GM12874 (cell line): ENCODE measurements around the gene CCDC9.

Source experiments
- CTCF ChIP-seq: IDR thresholded peaks from 2 replicates; pipeline ENCODE4 v1.5.1; 2011; ENCODE audit warnings: low read depth, mild to moderate bottlenecking, control low read depth, low read length, moderate library complexity; ENCODE audit not compliant: insufficient read depth

CCDC9 gene

DNA sequence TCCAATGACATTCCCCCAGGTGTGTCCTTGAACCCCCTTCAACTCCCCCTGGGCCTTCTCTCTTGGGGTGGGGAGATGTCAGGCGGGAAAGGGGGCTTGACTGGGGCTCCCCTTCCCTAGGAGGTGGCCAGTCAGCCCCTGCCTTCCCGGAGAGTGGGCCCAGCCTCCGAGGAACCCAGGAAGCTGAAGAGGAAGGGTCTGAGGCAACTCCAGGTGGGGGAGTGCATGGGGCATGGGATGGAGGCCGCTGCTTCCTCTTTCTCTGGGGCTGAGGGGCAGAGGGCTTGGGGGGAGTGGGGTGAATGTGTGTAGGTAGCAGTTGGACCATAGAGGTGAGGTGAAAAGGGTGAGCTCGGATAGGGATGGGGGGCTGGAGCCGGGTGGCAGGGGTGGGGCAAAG, 15.6 kb downstream of the CCDC9 start:
- no peak for TF ChIP-seq CTCF

DNA sequence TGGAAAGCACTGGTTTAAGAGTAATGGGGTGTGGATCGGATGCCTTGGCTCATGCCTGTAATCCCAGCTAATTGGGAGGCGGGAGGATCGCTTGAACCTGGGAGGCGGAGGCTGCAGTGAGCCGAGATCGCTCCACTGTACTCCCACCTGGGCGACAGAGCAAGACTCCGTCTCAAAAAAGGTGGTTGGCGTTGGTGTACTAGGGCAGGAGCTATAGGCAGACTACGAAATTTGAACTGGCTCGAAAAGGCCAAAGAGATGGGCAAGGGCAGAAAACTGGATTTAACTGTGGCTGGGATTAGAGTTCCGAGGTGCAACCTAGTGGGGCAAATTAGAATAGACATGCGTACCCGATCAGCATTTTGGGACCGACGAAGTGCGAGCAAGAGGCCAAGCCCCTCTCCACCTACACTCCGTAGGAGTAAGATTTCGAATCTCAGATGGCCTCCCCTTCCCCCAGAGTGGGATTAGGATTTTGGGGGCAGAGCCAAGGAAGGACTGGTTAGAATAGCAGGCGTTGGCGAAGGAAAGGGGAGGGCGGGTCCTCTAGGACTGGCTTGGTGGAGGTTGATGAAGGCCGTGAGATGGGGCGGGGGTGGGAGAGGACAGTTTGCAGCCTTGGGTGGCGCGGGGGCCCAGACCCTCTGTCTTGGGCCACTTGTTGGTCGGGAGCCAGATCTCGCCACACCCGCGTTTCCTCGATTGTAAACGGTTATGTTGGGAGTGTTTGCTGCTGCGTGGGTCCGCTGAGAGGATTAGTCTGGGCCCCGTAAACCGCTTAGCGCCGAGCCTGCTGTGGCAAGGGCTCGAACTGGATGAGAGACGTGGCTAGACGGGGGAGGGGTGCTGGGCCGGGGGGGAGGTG, 16.4 kb downstream of the CCDC9 start:
- TF ChIP-seq CTCF = no peak

DNA sequence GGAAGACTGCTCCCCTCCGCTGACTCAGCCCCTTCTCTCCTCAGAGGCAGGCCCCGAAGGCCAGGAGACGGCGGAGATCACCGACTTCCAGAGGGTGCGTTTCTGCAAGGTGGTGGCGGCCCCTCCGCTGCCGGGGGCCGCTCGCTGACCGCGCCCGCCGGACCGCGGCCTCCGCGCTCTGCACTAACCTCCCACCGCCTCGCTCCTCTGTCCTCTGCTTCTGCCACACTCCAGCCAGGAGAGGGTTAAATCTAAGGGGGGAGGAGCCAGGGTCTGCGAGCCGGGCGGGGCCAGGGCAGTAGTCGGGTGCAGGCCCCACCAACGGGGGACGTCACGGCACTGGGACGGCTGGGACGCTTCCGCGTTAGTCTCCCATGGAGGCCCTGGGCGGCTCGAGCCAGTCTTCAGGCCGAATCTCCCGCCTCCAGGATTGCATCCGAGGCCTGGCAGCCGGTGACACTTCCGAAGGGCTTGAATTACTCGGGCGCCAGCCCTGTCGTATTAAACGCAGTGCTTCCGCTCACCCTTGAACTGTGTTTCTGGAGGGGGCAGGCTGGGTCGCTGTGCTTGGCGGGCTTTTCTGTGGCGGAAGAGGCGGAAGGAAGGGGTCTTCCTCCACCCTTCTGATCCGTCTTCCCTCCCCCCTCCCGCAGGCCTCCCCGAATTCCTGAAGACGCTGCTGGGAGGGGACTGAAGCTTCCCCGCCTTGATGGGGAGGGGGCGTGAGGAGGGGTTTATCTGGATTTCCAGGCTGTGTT, 17.2 kb downstream of the CCDC9 start:
- no peak for TF ChIP-seq CTCF

DNA sequence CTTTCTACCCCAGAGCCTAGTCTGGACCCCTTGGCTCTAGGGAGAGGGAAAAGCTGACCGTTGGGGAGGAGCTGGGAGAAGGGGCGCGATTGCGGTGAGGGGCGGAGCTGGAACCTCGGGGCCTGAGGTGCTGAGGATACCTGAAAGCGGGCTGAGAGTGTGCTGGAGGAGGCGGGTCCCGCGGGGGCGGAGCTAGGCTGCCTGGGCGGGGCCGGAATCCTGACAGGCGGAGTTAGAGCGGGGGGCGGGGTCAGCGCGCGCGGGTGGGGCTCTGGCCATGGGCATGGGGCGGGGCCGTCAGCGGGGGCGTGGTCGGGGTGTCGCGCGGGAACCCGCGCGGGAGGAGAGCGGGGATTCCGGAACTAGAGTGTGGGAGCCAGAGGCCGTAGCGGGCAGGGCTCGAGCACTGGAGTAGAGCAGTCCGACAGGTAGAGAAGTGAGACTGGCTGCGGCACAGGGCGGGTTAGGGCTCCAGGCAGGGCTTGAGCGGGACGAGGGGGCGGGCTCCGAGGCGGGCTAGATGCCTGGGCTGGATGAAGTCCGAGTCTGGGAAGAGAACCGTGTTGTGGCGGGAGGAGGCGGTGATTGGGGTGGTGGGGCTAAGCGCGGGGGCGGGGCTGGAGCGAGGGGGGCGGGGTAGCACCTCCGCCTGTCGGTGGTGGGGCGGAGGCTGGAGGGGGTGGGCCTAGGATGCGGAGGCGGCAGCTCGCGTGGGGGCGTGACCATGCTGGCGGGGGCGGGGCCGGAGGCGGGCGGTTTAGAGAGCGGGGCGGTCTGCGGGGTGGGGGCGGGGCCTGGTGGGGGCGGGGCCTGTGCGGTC, 18.0 kb downstream of the CCDC9 start, which contains the start of gene INAFM1:
INAFM1 (plus strand) TSS at position 815 of the 820 bp plus-strand sequence. CDS start 35 bp downstream, outside the sequence.
- TF ChIP-seq CTCF = no peak

DNA sequence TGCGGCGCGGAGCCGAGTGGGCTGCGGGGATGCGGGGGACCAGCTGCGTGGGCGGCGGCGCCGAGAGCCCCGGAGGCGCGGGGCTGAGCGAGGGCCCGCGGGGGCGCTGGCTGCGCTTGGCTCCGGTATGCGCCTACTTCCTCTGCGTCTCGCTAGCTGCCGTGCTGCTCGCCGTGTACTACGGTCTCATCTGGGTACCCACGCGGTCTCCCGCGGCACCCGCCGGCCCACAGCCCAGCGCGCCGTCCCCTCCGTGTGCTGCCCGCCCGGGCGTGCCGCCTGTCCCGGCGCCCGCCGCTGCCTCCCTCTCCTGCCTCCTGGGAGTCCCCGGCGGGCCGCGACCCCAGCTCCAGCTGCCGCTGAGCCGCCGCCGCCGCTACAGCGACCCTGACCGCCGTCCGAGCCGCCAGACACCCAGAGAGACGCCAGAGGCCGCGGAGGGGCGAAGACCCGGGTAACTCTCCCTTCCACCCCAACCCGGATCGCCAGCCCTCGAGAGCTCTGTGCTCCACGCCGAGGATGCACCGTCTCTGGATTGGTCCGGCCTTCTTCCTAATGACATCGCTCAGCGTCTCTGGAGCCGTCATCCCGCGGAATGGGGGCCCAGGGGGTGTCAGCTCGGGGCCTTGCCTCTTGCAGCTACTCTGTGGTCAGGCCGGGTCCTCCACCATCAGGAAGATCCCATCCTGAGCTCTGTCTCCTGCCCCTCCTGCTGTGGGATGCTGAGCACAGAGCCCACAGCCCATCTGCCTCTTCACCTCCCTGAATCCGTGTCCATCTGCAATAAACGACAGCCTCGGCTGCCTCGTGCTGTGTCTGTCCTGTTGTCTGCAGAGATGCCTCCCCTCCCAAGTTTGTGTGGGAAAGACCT, 18.8 kb downstream of the CCDC9 start:
- no peak for TF ChIP-seq CTCF

GRCh38 chr19:47275791-47276461, 19.6 kb downstream of the CCDC9 start:
- no peak for TF ChIP-seq CTCF
